Measurements from ENCODE around the gene AMHR2.

GRCh38 chr12:53388932-53389331 is 34.7 kb upstream of the AMHR2 start:
- TF ChIP-seq, protein P1, sequence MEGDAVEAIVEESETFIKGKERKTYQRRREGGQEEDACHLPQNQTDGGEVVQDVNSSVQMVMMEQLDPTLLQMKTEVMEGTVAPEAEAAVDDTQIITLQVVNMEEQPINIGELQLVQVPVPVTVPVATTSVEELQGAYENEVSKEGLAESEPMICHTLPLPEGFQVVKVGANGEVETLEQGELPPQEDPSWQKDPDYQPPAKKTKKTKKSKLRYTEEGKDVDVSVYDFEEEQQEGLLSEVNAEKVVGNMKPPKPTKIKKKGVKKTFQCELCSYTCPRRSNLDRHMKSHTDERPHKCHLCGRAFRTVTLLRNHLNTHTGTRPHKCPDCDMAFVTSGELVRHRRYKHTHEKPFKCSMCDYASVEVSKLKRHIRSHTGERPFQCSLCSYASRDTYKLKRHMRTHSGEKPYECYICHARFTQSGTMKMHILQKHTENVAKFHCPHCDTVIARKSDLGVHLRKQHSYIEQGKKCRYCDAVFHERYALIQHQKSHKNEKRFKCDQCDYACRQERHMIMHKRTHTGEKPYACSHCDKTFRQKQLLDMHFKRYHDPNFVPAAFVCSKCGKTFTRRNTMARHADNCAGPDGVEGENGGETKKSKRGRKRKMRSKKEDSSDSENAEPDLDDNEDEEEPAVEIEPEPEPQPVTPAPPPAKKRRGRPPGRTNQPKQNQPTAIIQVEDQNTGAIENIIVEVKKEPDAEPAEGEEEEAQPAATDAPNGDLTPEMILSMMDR (IDR thresholded peaks at IDR 0.05) = no peak
- TF ChIP-seq EP300 (IDR thresholded peaks at IDR 0.05) (no peak), POLR2A (IDR thresholded peaks at IDR 0.05) (no peak)

Data from tibial nerve (tissue), 4 donors.